Neural cell (in vitro differentiated cells): ENCODE measurements around the gene PTPN18. TPM values are rescaled to one million over a fixed set of nuclear protein-coding genes. Genes with fewer than 3 reads are reported as not detected.

Experiments used
- H2AFZ ChIP-seq: fragments of 200-600, 300-800 bp; sonication (generic), shearing (Covaris generic); 2 replicates; pipeline ENCODE4 v1.6.0; 2014; ENCODE audit warnings: low read depth, mild to moderate bottlenecking, antibody characterized with exemption, low read length, moderate library complexity
- H3F3A ChIP-seq: fragments of 200-600 bp; shearing (Covaris generic); 2 replicates; pipeline ENCODE4 v1.6.1; 2016; ENCODE audit warnings: mild to moderate bottlenecking, moderate library complexity, mixed read lengths, antibody characterized with exemption, low read length; ENCODE audit not compliant: insufficient read depth, poor library complexity, severe bottlenecking
- H3K27ac ChIP-seq: fragments of 200-600, 300-800 bp; sonication (generic), shearing (Covaris generic); 2 replicates; pipeline ENCODE4 v1.5.1; 2014; ENCODE audit warnings: mild to moderate bottlenecking, low read length, moderate library complexity
- H3K27me3 ChIP-seq: fragments of 300-800, 200-600 bp; sonication (generic), shearing (Covaris generic); 2 replicates; pipeline ENCODE4 v1.6.0; 2014; ENCODE audit warnings: mild to moderate bottlenecking, low read depth, low read length, moderate library complexity; ENCODE audit not compliant: insufficient read depth
- H3K36me3 ChIP-seq: fragments of 300-800, 200-600 bp; sonication (generic), shearing (Covaris generic); 2 replicates; pipeline ENCODE4 v1.5.1; 2014; ENCODE audit warnings: mild to moderate bottlenecking, antibody characterized with exemption, low read length, moderate library complexity; ENCODE audit not compliant: insufficient read depth
- H3K4me2 ChIP-seq: fragments of 300-800, 200-600 bp; sonication (generic), shearing (Covaris generic); 2 replicates; pipeline ENCODE4 v1.6.0; 2014; ENCODE audit warnings: mild to moderate bottlenecking, low read length
- H3K4me3 ChIP-seq: fragments of 300-800, 200-600 bp; sonication (generic), shearing (Covaris generic); 2 replicates; pipeline ENCODE4 v1.5.1; 2014; ENCODE audit warnings: mild to moderate bottlenecking, low read length, moderate library complexity
- H3K79me2 ChIP-seq: fragments of 200-600 bp; shearing (Covaris generic); replicated peaks from 2 replicates; pipeline ENCODE4 v1.6.0; 2014; ENCODE audit warnings: mild to moderate bottlenecking, low read length, moderate library complexity; ENCODE audit not compliant: insufficient read depth
- H3K9ac ChIP-seq: fragments of 300-800, 200-600 bp; sonication (generic), shearing (Covaris generic); 2 replicates; pipeline ENCODE4 v1.6.1; 2016; ENCODE audit warnings: mild to moderate bottlenecking, low read length, mixed read lengths
- H3K9me2 ChIP-seq: fragments of 200-600 bp; shearing (Covaris generic); 2 replicates; pipeline ENCODE4 v1.6.1; 2016; ENCODE audit warnings: mild to moderate bottlenecking, low read length, mixed read lengths; ENCODE audit not compliant: insufficient read depth
- H3K9me3 ChIP-seq: fragments of 200-600, 300-800 bp; sonication (generic), shearing (Covaris generic); 2 replicates; pipeline ENCODE4 v1.6.1; 2016; ENCODE audit warnings: mild to moderate bottlenecking, mixed run types, low read length, moderate library complexity, mixed read lengths
- H4K20me1 ChIP-seq: fragments of 200-600 bp; shearing (Covaris generic); 2 replicates; pipeline ENCODE4 v1.6.1; 2016; ENCODE audit warnings: mild to moderate bottlenecking, mixed run types; ENCODE audit not compliant: insufficient read depth
- CTCF ChIP-seq: fragments of 450-650 bp; IDR thresholded peaks from 2 replicates; pipeline ENCODE4 v1.5.1; 2014; ENCODE audit warnings: antibody characterized with exemption, mild to moderate bottlenecking, moderate library complexity; ENCODE audit not compliant: poor library complexity, severe bottlenecking
- EP300 ChIP-seq: fragments of 450-650 bp; conservative IDR thresholded peaks from 2 replicates; pipeline ENCODE4 v1.6.1; 2014; ENCODE audit warnings: antibody characterized with exemption, mild to moderate bottlenecking, moderate library complexity; ENCODE audit not compliant: poor library complexity, severe bottlenecking
- EZH2 ChIP-seq: fragments of 200-600, 300-800 bp; shearing (Covaris generic), sonication (generic); IDR thresholded peaks from 2 replicates; pipeline ENCODE4 v1.6.1; 2014; ENCODE audit warnings: antibody characterized with exemption, low read length, borderline replicate concordance, mild to moderate bottlenecking; ENCODE audit not compliant: insufficient read depth, poor library complexity, severe bottlenecking
- MXI1 ChIP-seq: fragments of 450-650 bp; conservative IDR thresholded peaks from 2 replicates; pipeline ENCODE4 v1.6.1; 2014; ENCODE audit warnings: antibody characterized with exemption, mild to moderate bottlenecking; ENCODE audit not compliant: poor library complexity, severe bottlenecking
- POLR2AphosphoS5 ChIP-seq: IDR thresholded peaks from 2 replicates; pipeline ENCODE4 v1.6.1; 2012
- RAD21 ChIP-seq: fragments of 450-650 bp; conservative IDR thresholded peaks from 2 replicates; pipeline ENCODE4 v1.6.1; 2014; ENCODE audit warnings: antibody characterized with exemption, mild to moderate bottlenecking, moderate library complexity
- REST ChIP-seq: IDR thresholded peaks from 2 replicates; pipeline ENCODE4 v1.6.1; 2012; ENCODE audit warnings: borderline replicate concordance
- SMC3 ChIP-seq: fragments of 450-650 bp; conservative IDR thresholded peaks from 2 replicates; pipeline ENCODE4 v1.6.1; 2014; ENCODE audit warnings: antibody characterized with exemption, mild to moderate bottlenecking, moderate library complexity; ENCODE audit not compliant: poor library complexity
- TAF1 ChIP-seq: IDR thresholded peaks from 2 replicates; pipeline ENCODE4 v1.6.1; 2012; ENCODE audit warnings: low read depth
- polyA plus RNA-seq: library from polyadenylated mRNA; depleted of rRNA; stranded (reverse); fragments of >200 nt; gene quantifications from 2 replicates; pipeline ENCODE4 v1.2.3, GENCODE V29; 2014

Gene PTPN18
- polyA plus RNA-seq, 1 donor from 2014 or later: 13.3 TPM

DNA sequence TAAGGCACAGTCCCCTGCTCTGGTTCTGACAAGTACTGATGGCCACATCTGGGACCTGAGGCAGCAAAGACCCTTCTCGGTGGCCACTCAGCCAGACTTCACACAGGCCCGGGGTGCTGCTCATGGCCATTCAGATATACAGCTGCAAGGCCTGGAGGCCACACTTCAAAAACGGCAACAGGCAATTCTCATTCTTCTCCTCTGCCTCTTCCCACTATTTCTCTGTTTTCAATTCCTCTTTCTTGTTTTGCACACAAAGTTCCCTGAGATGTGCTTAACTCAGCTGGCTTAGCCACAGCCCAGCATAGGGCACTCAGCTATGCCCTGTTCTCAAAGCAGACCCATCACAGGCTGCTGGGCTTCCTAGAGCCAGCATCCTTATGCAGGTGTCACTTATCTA lies 29.9 kb downstream of the PTPN18 start:
- TF ChIP-seq MXI1: no peak
- TF ChIP-seq EP300: no peak
- no peak for TF ChIP-seq EZH2
- TF ChIP-seq TAF1: no peak
- no peak for TF ChIP-seq REST
- no peak for TF ChIP-seq SMC3
- TF ChIP-seq CTCF: no peak
- no peak for TF ChIP-seq POLR2AphosphoS5
- TF ChIP-seq RAD21: no peak
- Histone ChIP-seq H3K9ac (no peak overlapping the region), H3K4me3 (no peak overlapping the region), H3K36me3 (no peaks in the 10 kb centered on the region), H3K9me2 (no peaks in the 10 kb centered on the region), H3K4me2 (no peak overlapping the region), H4K20me1 (no peaks in the 10 kb centered on the region), H2AFZ (no peak overlapping the region), H3K9me3 (no peaks in the 10 kb centered on the region), H3K79me2 (no peaks in the 10 kb centered on the region), H3K27me3 (no peaks in the 10 kb centered on the region), H3F3A (no peaks in the 10 kb centered on the region), H3K27ac (no peak overlapping the region)

GRCh38 chr2:130387071-130387400 lies 31.2 kb downstream of the PTPN18 start:
- Histone ChIP-seq H3K9me2 (no peaks in the 10 kb centered on the region), H3K4me3 (no peak overlapping the region), H3K27ac (no peak overlapping the region), H2AFZ (no peak overlapping the region), H3K9ac (no peak overlapping the region), H3F3A (no peaks in the 10 kb centered on the region), H3K9me3 (no peaks in the 10 kb centered on the region), H3K36me3 (no peaks in the 10 kb centered on the region), H3K4me2 (no peak overlapping the region), H3K27me3 (no peaks in the 10 kb centered on the region), H4K20me1 (no peaks in the 10 kb centered on the region), H3K79me2 (no peaks in the 10 kb centered on the region)
- TF ChIP-seq REST (no peak), TAF1 (no peak), POLR2AphosphoS5 (no peak), MXI1 (no peak), SMC3 (no peak), EZH2 (no peak), CTCF (no peak), EP300 (no peak), RAD21 (no peak)
